Ishikawa (cell line): Measurements from ENCODE around the gene TBCD.
A peak's percentile ranks its signal among the peaks of the same experiment; 100 is the strongest.

Experiments
- CEBPB ChIP-seq: IDR thresholded peaks from 2 replicates; pipeline ENCODE4 v1.6.1; 2012
- CREB1 ChIP-seq: IDR thresholded peaks from 2 replicates; pipeline ENCODE4 v1.6.1; 2012; ENCODE audit warnings: low read depth
- EGR1 ChIP-seq: IDR thresholded peaks from 2 replicates; pipeline ENCODE4 v1.6.1; 2012
- EP300 ChIP-seq: IDR thresholded peaks from 2 replicates; pipeline ENCODE4 v1.6.1; 2012; ENCODE audit warnings: borderline replicate concordance
- FOXM1 ChIP-seq: IDR thresholded peaks from 2 replicates; pipeline ENCODE4 v1.6.1; 2012; ENCODE audit warnings: low read depth, borderline replicate concordance
- MAX ChIP-seq: IDR thresholded peaks from 2 replicates; pipeline ENCODE4 v1.6.1; 2012
- NFIC ChIP-seq: IDR thresholded peaks from 2 replicates; pipeline ENCODE4 v1.6.1; 2012
- RAD21 ChIP-seq: IDR thresholded peaks from 2 replicates; pipeline ENCODE4 v1.6.1; 2012; ENCODE audit warnings: low read depth
- TAF1 ChIP-seq: IDR thresholded peaks from 2 replicates; pipeline ENCODE4 v1.6.1; 2012; ENCODE audit warnings: low read depth, mild to moderate bottlenecking
- TCF12 ChIP-seq: IDR thresholded peaks from 2 replicates; pipeline ENCODE4 v1.6.1; 2012; ENCODE audit warnings: low read depth
- TEAD4 ChIP-seq: IDR thresholded peaks from 2 replicates; pipeline ENCODE4 v1.6.1; 2012
- YY1 ChIP-seq: IDR thresholded peaks from 2 replicates; pipeline ENCODE4 v1.6.1; 2012; ENCODE audit warnings: low read depth
- ZBTB7A ChIP-seq: IDR thresholded peaks from 2 replicates; pipeline ENCODE4 v1.6.1; 2012; ENCODE audit warnings: low read depth
- TF ChIP-seq, protein P1 (sequence below): IDR thresholded peaks from 2 replicates; pipeline ENCODE4 v1.6.1; 2012
- TF ChIP-seq, protein P2 (sequence below): IDR thresholded peaks from 2 replicates; pipeline ENCODE4 v1.6.1; 2012; ENCODE audit warnings: low read depth, mild to moderate bottlenecking

Gene TBCD

GRCh38 chr17:82754297-82755208 is 2.7 kb downstream of the TBCD start:
- TF ChIP-seq, protein P1, sequence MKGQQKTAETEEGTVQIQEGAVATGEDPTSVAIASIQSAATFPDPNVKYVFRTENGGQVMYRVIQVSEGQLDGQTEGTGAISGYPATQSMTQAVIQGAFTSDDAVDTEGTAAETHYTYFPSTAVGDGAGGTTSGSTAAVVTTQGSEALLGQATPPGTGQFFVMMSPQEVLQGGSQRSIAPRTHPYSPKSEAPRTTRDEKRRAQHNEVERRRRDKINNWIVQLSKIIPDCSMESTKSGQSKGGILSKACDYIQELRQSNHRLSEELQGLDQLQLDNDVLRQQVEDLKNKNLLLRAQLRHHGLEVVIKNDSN, result peak; percentile 87
- no peak for TF ChIP-seq ZBTB7A
- peak; percentile 96 for TF ChIP-seq FOXM1

DNA sequence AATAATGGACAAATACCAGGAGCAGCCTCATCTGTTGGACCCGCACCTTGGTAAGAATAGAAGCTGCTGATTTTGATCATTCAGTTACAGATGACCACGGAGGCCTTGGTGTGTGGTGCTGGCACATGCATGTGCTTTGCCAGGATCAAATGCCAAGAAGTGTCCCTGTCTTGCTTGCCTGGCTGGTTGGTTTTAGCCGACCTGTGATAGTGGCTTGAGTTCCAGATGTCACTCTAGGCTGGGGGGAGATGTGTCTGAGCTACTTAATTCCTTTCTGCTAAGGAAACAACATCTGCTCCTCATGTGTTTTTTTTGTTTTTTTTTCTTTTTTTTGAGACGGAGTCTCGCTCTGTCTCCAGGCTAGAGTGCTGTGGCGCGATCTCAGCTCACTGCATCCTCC is 4.3 kb downstream of the TBCD start:
- TF ChIP-seq MAX (no peak), FOXM1 (no peak), EGR1 (no peak), TEAD4 (no peak), CEBPB (no peak), TCF12 (no peak), ZBTB7A (no peak)
- TF ChIP-seq, protein P1, result no peak
- TF ChIP-seq, protein P2, sequence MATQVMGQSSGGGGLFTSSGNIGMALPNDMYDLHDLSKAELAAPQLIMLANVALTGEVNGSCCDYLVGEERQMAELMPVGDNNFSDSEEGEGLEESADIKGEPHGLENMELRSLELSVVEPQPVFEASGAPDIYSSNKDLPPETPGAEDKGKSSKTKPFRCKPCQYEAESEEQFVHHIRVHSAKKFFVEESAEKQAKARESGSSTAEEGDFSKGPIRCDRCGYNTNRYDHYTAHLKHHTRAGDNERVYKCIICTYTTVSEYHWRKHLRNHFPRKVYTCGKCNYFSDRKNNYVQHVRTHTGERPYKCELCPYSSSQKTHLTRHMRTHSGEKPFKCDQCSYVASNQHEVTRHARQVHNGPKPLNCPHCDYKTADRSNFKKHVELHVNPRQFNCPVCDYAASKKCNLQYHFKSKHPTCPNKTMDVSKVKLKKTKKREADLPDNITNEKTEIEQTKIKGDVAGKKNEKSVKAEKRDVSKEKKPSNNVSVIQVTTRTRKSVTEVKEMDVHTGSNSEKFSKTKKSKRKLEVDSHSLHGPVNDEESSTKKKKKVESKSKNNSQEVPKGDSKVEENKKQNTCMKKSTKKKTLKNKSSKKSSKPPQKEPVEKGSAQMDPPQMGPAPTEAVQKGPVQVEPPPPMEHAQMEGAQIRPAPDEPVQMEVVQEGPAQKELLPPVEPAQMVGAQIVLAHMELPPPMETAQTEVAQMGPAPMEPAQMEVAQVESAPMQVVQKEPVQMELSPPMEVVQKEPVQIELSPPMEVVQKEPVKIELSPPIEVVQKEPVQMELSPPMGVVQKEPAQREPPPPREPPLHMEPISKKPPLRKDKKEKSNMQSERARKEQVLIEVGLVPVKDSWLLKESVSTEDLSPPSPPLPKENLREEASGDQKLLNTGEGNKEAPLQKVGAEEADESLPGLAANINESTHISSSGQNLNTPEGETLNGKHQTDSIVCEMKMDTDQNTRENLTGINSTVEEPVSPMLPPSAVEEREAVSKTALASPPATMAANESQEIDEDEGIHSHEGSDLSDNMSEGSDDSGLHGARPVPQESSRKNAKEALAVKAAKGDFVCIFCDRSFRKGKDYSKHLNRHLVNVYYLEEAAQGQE, result no peak

DNA sequence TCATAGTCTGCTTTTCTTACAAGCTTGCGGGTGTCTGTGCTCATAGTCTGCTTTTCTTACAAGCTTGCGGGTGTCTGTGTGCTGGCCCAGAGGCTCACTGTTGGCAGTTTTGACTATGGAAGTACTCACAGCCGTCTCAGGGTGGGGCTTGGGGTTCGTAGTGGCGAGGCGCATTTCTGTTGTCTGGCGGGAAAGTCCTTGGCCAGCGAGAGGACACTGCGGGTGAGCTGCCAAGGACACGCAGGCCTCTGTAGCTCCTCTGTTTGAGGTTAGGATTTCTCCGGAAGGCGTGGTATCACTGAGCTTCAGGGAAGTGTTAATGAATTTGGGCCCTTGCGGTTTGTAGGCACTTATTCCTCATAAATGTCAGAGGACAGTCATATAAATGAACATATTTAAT is 13.5 kb downstream of the TBCD start:
- TF ChIP-seq TCF12 (no peak), CREB1 (no peak), EP300 (no peak), EGR1 (no peak), TAF1 (no peak), RAD21 (no peak), YY1 (no peak), CEBPB (no peak), TEAD4 (no peak), ZBTB7A (no peak), NFIC (no peak), MAX (no peak), FOXM1 (no peak)
- TF ChIP-seq, protein P2, result no peak
- TF ChIP-seq, protein P1, result no peak

GRCh38 chr17:82767041-82767754 is 15.3 kb downstream of the TBCD start:
- TF ChIP-seq RAD21, result peak; percentile 50
- no peak for TF ChIP-seq CEBPB
- TF ChIP-seq NFIC, result no peak
- TF ChIP-seq MAX, result no peak
- TF ChIP-seq EP300, result no peak

DNA sequence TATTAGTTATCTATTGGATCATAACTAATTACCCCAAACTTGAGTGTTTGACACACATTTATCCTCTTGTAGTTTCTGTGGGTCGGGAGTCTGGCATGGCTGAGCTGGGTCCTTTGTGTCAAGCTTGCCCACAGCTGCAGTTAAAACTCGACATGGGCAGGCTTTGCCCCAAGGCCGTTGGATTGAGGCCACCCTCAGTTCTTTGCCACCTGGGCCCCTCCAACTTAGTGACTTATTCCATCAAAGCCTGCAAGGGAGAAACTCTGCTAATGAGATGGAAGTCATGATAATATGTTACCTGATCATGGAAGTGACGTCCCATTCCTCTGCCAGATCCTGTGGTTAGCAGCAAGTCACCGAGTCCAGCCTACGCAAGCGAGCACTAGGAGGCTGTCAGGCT is 17.2 kb downstream of the TBCD start:
- TF ChIP-seq TCF12, result no peak
- no peak for TF ChIP-seq TEAD4
- no peak for TF ChIP-seq RAD21
- TF ChIP-seq CREB1, result no peak
- no peak for TF ChIP-seq TAF1
- no peak for TF ChIP-seq YY1
- TF ChIP-seq, protein P1, result no peak
- TF ChIP-seq, protein P2, result no peak
- no peak for TF ChIP-seq MAX
- no peak for TF ChIP-seq FOXM1
- no peak for TF ChIP-seq ZBTB7A
